Measurements from ENCODE around the gene TCN2. TPM values are rescaled to one million over a fixed set of nuclear protein-coding genes. Genes with fewer than 3 reads are reported as not detected.

TCN2 gene
- total RNA-seq, 1 donor, result 18.8 TPM

DNA sequence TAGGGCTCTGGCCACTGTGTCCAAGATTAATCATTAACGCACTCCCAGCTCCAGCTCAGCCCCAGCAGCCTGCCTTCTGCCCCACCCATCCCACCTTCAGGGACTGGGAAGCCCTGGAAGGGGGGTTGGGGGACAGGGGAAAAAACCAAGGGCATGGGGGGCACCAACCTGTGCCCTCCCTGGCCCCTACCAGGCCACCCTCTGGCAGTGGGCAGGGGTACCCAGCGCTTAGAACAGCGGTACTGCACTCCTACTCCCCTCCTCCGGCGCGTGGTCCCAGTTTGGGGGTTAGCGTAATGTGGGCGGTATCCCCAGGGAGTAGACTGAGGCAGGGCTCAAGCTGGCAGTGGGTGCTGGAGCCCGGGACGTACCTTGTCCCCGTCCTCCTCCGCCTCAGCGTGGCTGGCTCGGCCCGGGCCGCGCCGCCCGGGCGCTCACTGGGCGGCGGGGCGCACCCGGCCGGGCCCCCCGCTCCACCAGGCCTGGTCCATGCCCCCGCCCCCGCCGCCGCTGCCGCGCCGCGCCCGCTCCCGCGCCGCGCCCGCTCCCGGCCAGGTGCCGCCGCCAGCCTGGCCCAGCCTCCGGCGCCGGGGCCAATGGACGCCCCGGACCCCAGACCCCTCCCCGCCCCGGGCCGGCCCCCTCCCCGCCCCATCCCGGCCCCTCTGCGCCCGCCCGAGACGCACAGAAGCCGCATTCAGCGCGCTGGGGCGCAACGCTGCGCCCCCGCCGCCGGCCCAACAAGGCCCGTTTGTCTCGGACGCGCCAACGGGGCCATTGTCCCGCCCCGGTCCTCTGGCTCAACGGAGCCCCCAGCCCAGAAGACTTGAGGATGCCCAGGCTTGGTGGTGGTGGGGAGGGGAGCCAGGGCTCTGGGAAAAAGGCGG, 32.6 kb upstream of the TCN2 start, which contains the start of gene GAL3ST1:
Gene GAL3ST1 (minus strand): TSS at position 571 of the 887 bp plus-strand sequence. CDS start 17,273 bp downstream, outside the sequence.
- Histone ChIP-seq H3K9me3 (ENCODE audit: low read depth, low read length) (no peaks in the 10 kb centered on the region), H3K79me2 (ENCODE audit: insufficient read depth, low read length) (no peaks in the 10 kb centered on the region), H3K4me2 (ENCODE audit: insufficient read depth, low read length) (peak within 1 kb of the TSS; percentile 58), H3K4me3 (ENCODE audit: insufficient read depth, low read length) (peak within 1 kb of the TSS; percentile 7), H3K27me3 (ENCODE audit: insufficient read depth, low read length) (peaks cover 16% of the 10 kb centered on the region), H3K36me3 (ENCODE audit: insufficient read depth, low read length) (peaks cover 34% of the 10 kb centered on the region), H2AFZ (ENCODE audit: low read length) (no peak within 1 kb of the TSS), H3K4me1 (ENCODE audit: insufficient read depth, low read length) (peaks cover 14% of the 10 kb centered on the region), H3K27ac (ENCODE audit: low read depth, low read length) (peak within 1 kb of the TSS; percentile 60), H4K20me1 (ENCODE audit: insufficient read depth, low read length) (peaks cover 11% of the 10 kb centered on the region)
- TF ChIP-seq, protein P1, sequence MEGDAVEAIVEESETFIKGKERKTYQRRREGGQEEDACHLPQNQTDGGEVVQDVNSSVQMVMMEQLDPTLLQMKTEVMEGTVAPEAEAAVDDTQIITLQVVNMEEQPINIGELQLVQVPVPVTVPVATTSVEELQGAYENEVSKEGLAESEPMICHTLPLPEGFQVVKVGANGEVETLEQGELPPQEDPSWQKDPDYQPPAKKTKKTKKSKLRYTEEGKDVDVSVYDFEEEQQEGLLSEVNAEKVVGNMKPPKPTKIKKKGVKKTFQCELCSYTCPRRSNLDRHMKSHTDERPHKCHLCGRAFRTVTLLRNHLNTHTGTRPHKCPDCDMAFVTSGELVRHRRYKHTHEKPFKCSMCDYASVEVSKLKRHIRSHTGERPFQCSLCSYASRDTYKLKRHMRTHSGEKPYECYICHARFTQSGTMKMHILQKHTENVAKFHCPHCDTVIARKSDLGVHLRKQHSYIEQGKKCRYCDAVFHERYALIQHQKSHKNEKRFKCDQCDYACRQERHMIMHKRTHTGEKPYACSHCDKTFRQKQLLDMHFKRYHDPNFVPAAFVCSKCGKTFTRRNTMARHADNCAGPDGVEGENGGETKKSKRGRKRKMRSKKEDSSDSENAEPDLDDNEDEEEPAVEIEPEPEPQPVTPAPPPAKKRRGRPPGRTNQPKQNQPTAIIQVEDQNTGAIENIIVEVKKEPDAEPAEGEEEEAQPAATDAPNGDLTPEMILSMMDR (IDR thresholded peaks at IDR 0.05; ENCODE audit: extremely low read depth, low read depth, low read length), result no peak
- DNase-seq (ENCODE audit: insufficient read length, low spot score, missing footprints), result peak; percentile 83

DNA sequence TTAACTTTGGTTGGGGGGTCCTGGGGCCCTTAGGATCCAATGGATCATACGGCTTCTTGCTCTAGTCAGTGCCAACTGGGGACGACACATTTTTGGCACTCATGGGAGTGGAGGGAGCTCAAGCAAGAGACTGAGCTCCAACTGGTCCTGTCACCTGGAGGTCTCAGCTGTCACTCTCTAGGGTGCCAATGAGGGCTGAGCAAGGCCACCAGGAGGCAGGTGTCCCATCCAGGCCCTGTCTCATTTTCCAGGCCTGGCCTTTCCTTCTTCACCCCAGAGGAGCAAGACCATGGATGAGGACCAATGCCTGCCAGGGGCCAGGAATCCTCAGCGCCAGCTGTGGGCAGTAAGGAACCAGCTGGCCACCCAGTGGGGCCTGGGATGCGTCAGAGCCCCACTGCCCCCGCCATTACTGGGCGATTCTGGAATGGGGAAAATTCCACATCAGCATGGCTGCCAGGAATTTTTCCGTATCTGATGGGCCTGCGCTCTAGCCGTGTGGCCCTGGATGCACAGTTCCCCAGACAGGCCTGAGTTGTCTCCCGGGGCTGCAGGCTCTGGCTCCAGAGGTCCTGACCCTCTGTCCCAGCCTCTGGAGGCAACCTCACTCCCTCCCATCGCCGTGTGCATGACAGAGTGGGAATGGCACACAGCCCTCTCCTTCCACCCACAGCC, 31.8 kb upstream of the TCN2 start:
- peaks cover 14% of the 10 kb centered on the region for H3K4me1 ChIP-seq (ENCODE audit: insufficient read depth, low read length)
- peaks cover 11% of the 10 kb centered on the region for H4K20me1 ChIP-seq (ENCODE audit: insufficient read depth, low read length)
- peak overlapping the region; percentile 60 for H3K27ac ChIP-seq (ENCODE audit: low read depth, low read length)
- H3K79me2 ChIP-seq (ENCODE audit: insufficient read depth, low read length), result no peaks in the 10 kb centered on the region
- TF ChIP-seq, protein P1 (IDR thresholded peaks at IDR 0.05; ENCODE audit: extremely low read depth, low read depth, low read length), result no peak
- H3K36me3 ChIP-seq (ENCODE audit: insufficient read depth, low read length), result peaks cover 42% of the 10 kb centered on the region
- peak overlapping the region; percentile 58 for H3K4me2 ChIP-seq (ENCODE audit: insufficient read depth, low read length)
- H3K9me3 ChIP-seq (ENCODE audit: low read depth, low read length), result no peaks in the 10 kb centered on the region
- no peak overlapping the region for H2AFZ ChIP-seq (ENCODE audit: low read length)
- peak overlapping the region; percentile 7 for H3K4me3 ChIP-seq (ENCODE audit: insufficient read depth, low read length)
- DNase-seq (ENCODE audit: insufficient read length, low spot score, missing footprints), result peak; percentile 99
- peaks cover 8% of the 10 kb centered on the region for H3K27me3 ChIP-seq (ENCODE audit: insufficient read depth, low read length)

DNA sequence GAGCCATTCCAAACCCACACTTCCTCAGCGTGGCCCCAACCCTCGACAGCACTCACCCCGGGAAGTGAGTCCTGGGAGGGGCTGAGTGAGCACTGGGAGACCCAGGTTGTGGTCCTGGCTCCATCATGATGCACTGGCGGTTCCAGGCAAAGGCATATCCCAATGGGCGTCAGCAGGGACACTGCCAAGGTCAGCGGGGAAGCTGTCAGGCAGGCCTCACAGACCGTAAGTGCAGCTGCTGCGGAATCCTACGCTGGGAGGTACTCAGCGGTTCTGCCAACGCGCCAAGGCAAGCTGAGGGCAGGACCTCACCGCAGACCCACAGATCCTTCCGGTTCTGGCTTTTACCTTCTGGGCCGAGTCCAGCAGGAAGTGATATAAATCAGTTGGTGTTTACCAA, 31.1 kb upstream of the TCN2 start:
- Histone ChIP-seq H3K9me3 (ENCODE audit: low read depth, low read length) (no peaks in the 10 kb centered on the region), H3K36me3 (ENCODE audit: insufficient read depth, low read length) (peaks cover 49% of the 10 kb centered on the region), H3K4me1 (ENCODE audit: insufficient read depth, low read length) (peaks cover 14% of the 10 kb centered on the region), H3K4me2 (ENCODE audit: insufficient read depth, low read length) (no peak overlapping the region), H3K79me2 (ENCODE audit: insufficient read depth, low read length) (no peaks in the 10 kb centered on the region), H3K27ac (ENCODE audit: low read depth, low read length) (peak overlapping the region; percentile 60), H4K20me1 (ENCODE audit: insufficient read depth, low read length) (peaks cover 11% of the 10 kb centered on the region), H3K4me3 (ENCODE audit: insufficient read depth, low read length) (no peak overlapping the region), H2AFZ (ENCODE audit: low read length) (no peak overlapping the region), H3K27me3 (ENCODE audit: insufficient read depth, low read length) (peaks cover 7% of the 10 kb centered on the region)
- TF ChIP-seq, protein P1 (IDR thresholded peaks at IDR 0.05; ENCODE audit: extremely low read depth, low read depth, low read length), result no peak
- DNase-seq (ENCODE audit: insufficient read length, low spot score, missing footprints), result peak; percentile 89

DNA sequence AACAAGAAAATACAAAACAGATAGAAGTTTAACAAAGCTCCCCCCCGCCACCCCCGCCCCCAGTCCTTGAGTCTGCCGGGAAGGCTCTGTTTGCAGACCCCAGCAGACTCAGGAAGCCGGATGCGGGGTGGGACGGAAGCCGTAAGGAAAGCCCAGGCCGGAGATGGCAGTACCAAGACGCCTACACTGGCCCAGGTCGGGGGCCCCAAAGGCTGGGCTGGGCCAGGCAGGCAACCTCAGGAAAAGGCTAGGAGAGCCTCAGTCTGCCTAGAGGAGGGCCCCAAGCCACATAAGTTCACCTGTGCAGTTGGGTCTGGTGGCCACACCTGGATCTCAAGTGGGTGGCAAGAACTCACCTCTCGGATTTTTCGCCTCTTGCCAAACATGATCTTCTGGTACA, 28.5 kb upstream of the TCN2 start:
- Histone ChIP-seq H3K4me3 (ENCODE audit: insufficient read depth, low read length) (no peak overlapping the region), H3K4me2 (ENCODE audit: insufficient read depth, low read length) (no peak overlapping the region), H3K36me3 (ENCODE audit: insufficient read depth, low read length) (peaks cover 65% of the 10 kb centered on the region), H3K9me3 (ENCODE audit: low read depth, low read length) (no peaks in the 10 kb centered on the region), H3K79me2 (ENCODE audit: insufficient read depth, low read length) (no peaks in the 10 kb centered on the region), H3K4me1 (ENCODE audit: insufficient read depth, low read length) (peaks cover 25% of the 10 kb centered on the region), H4K20me1 (ENCODE audit: insufficient read depth, low read length) (peaks cover 16% of the 10 kb centered on the region), H3K27ac (ENCODE audit: low read depth, low read length) (no peak overlapping the region), H2AFZ (ENCODE audit: low read length) (no peak overlapping the region), H3K27me3 (ENCODE audit: insufficient read depth, low read length) (no peaks in the 10 kb centered on the region)
- TF ChIP-seq, protein P1 (IDR thresholded peaks at IDR 0.05; ENCODE audit: extremely low read depth, low read depth, low read length), result no peak
- DNase-seq (ENCODE audit: insufficient read length, low spot score, missing footprints), result peak; percentile 77

All from osteoblast (primary cell).